GM18502 (cell line): ENCODE data around the gene DNAJB13.
A peak's percentile ranks its signal among the peaks of the same experiment; 100 is the strongest.
"Not testable (repeated sequence)": the region's sequence is repeated elsewhere in the genome, so short reads cannot be mapped to it uniquely, and the experiment has no call there.

Source experiments
- ATAC-seq: cut with Tn5 transposase; IDR thresholded peaks from one replicate; pipeline ENCODE4 v1.9.1; 2021; ENCODE audit warnings: mild to moderate bottlenecking; ENCODE audit not compliant: unreplicated experiment, poor library complexity

Gene DNAJB13

DNA sequence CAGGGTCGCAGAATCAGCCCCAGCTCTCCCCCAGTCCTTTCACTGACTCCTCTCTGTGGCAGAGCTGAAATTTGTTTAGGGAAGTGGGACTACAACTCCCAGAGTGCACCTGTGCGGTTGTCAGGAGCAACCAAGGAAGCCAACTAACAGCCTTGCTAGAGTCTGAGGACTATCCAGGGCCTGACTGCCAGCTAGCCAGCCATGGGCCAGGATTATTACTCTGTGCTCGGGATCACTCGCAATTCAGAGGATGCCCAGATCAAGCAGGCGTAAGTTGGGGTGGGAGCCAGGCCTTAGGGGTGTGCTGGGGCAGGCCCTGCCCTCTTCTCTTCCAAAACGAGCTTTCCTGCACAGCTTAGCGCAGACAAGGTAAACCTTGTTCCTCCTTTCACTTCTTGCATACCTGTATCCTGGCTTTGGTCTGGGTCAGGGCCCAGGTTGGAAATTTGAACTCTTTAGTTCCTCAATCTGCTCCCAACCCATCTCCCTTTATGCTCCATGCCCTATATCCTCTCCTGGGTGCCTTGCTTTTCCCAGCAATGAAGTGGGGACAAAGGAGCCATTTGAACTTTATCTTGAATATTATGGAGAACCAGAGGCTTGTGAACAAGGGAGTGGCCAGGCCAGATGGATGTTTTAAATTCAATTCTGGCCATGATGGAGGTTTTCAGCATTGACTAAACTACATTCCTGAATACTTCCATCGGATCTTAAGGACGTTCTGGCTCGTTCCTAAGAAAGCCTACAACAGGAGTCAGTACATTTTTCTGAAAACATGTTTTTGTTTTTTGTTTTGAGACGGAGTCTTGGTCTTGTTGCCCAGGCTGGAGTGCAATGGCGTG is at the start of gene DNAJB13:
TSS of gene DNAJB13 (plus strand) at position 158 of the 842 bp plus-strand sequence. CDS start at position 202, 44 bp downstream.
- peak; percentile 75 for ATAC-seq

- no peak for ATAC-seq
These were observed 48.5 kb upstream of the DNAJB13 start for GRCh38 chr11:73902303-73902702.

- ATAC-seq: no peak
These were observed 43.6 kb upstream of the DNAJB13 start for GRCh38 chr11:73907191-73907590.

DNA sequence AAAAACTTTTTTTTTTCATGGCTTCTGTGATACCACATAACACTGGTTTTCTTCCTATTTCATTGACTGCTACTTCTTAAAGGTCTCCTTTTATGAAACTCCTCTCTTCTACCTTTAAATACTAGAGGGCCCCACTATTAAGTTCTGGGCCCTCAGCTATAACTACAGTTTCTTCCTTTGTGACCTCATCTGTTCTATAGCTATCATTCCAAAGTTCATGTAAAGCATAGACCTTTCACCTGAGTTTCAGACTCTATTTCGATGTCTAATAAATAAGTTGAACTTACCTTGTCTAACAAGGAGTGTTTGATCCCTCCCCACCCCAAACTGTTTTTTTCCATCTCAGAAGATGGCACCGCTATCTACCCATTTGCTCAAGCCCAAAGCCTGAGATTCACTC is 38.8 kb upstream of the DNAJB13 start:
- ATAC-seq: no peak

GRCh38 chr11:73913472-73913871 is 37.4 kb upstream of the DNAJB13 start:
- no peak for ATAC-seq

- ATAC-seq: no peak
These were observed 36.5 kb upstream of the DNAJB13 start for GRCh38 chr11:73914284-73914683.

- ATAC-seq: no peak
These were observed 34.4 kb upstream of the DNAJB13 start for GRCh38 chr11:73916435-73916834.

DNA sequence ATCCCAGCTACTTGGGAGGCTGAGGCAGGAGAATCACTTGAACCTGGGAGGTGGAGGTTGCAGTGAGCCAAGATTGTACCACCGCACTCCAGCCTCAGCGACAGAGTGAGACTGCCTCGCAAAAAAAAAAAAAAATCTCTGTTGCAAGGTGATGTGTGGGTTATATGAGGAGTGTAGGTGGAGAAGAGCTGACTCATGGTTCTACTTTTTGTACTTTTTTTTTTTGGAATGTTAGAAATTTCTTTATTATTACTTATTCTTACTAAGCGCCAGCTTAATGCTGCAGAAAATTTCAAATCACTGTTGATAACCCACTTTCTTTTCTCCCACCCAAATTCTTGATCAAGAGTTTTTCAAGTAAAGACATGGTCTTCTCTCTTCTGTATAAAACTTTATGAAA is 29.6 kb upstream of the DNAJB13 start:
- ATAC-seq: no peak

GRCh38 chr11:73929388-73929787 is 21.4 kb upstream of the DNAJB13 start:
- no peak for ATAC-seq

DNA sequence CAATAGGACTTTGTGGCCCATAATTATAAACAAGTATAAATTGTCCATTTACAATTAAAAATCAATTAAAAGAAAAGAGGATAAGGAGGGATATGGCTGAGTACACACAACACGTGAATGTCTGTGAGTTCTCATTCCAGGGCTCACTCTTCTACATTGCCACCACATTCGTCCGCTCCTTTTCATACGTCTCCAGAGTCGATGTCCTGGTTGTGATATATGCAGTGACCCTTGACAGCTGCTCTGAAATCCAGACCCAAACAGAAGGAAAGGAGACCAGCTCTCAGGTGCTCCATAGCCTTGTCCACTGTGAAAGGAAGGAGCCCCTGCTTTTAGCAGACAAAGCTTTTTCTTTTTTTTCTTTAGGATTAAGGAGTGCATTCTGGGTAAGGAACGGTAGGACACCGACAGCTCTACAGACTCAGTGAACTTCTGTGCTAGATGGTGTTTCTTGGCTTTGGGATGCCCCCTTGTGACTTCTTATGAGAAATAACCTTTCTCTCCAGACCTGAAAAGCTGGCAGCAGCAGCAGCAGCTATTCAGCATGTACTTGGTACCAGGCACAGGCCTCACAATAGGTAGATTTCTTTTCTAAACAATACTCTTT is 19.7 kb upstream of the DNAJB13 start:
- no peak for ATAC-seq

DNA sequence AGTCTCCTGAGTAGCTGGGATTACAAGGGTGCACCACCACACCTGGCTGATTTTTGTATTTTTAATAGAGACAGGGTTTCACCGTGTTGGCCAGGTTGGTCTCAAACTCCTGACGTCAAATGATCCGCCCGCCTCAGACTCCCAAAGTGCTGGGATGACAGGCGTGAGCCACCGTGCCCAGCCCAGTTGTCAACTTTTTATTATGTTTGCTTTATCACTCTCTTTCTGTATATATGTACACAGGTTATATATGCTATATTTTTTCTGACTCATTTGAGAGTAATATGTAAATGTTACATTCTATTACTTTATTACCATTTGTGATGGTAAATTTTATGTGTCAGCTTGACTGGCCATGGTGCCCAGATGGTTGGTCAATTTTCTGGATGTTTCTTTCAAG is 18.9 kb upstream of the DNAJB13 start:
- no peak for ATAC-seq

DNA sequence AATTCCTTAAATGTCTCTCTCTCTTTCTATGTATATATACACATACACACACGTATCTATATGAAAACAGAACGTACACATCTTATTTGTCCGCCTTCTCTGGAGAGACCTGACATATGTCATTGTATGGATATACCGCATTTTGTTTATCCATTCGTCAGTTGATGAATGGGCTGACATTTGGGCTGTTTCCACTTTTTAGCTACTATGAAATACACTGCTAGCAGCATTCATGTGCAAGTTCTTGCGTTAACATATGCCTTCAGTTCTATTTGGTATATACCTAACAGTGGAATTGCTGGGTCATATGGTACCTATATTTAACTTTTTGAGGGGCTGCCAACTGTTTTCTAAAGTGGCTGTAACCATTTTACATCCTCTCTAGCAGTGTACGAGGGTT is 18.0 kb upstream of the DNAJB13 start:
- no peak for ATAC-seq

DNA sequence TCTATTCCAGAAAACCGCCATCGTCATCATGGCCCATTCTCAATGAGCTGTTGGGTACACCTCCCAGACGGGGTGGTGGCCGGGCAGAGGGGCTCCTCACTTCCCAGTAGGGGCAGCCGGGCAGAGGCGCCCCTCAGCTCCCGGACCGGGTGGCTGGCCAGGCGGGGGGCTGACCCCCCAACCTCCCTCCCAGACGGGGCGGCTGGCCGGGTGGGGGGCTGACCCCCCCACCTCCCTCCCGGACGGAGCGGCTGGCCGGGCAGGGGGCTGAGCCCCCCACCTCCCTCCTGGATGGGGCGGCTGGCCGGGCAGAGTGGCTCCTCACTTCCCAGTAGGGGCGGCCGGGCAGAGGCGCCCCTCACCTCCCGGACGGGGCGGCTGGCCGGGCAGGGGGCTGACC is 14.8 kb upstream of the DNAJB13 start:
- not testable (repeated sequence) for ATAC-seq

DNA sequence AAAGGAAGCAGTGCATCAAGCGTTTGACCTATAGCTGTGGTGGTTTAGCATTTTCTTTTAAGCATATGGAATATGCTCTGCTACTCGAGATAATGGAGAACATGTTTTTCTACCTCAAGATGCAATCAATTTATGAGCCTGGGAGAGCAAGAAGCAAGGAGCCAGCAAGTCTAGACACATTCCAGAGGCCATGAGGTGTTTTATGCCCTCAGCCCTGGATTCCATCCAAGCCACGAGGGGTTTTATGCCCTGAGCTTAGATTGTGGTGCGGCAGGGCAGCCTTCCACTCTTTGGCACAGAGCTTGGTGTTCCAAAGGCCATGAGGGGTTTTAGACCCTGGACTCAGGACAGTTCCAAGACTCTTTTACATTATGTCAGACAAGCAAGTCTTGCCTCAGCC is 11.7 kb upstream of the DNAJB13 start:
- no peak for ATAC-seq

GRCh38 chr11:73940801-73941570 is 9.8 kb upstream of the DNAJB13 start:
- ATAC-seq: no peak

- ATAC-seq: no peak
These were observed 8.8 kb upstream of the DNAJB13 start for GRCh38 chr11:73942010-73942409.

GRCh38 chr11:73944085-73944484 is 6.7 kb upstream of the DNAJB13 start:
- no peak for ATAC-seq

DNA sequence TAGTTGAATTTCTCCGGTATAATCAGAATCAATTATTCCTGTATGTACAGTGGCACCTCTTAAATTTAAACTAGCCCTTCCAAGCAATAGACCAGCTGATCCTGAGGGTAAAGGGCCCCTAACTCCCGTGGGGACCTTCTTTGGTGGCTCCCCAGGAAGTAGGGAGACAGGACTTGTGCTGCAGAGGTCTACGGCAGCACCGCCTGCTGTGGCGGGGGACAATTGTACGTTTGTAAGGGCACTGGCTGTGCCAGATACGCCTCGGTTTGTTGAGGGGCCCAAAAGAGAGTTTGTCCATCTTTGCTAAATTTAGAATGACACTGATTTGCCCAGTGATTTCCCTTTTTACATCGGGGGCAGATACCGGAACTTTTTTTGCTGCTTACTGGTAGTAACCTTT is 5.9 kb upstream of the DNAJB13 start:
- no peak for ATAC-seq

GRCh38 chr11:73945396-73945795 is 5.4 kb upstream of the DNAJB13 start:
- no peak for ATAC-seq

DNA sequence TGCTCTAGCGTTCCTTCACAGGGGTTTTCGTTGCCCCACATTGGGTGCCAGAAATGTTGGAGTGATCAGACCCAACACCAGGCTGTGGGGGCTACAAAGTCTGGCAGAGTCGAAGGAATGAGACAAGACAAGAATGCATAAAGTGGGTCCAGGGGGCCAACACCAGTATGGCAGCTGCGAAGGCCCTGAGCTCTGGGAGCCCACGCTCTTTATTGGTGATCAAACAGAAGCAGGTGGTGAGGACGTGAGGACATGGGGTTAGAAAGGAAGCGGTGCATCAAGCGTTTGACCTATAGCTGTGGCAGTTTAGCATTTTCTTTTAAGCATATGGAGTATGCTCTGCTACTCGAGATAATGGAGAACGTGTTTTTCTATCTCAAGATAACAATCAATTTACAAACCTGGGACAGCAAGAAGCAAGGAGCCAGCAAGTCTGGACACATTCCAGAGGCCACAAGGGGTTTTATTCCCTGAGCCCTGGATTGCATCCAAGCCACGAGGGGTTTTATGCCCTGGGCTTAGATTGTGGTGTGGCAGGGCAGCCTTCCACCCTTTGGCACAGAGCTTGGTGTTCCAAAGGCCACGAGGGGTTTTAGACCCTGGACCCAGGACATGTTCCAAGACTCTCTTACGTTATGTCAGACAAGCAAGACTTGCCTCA is 3.9 kb upstream of the DNAJB13 start:
- ATAC-seq: no peak

- ATAC-seq: no peak
These were observed 1.6 kb upstream of the DNAJB13 start for GRCh38 chr11:73949246-73949645.
